HL-60 (cell line): ENCODE measurements around the gene PEX6.
A peak's percentile ranks its signal among the peaks of the same experiment; 100 is the strongest.

Experiments
- CTCF ChIP-seq: IDR thresholded peaks from one replicate; pipeline ENCODE4 v1.5.1; 2011; ENCODE audit warnings: low read length, control low read depth, inconsistent platforms; ENCODE audit not compliant: insufficient read depth
- GABPA ChIP-seq: IDR thresholded peaks from 2 replicates; pipeline ENCODE4 v1.6.1; 2012; ENCODE audit warnings: low read depth
- POLR2AphosphoS5 ChIP-seq: IDR thresholded peaks from 2 replicates; pipeline ENCODE4 v1.6.1; 2012; ENCODE audit warnings: low read depth
- REST ChIP-seq: IDR thresholded peaks from 2 replicates; pipeline ENCODE4 v1.6.1; 2012; ENCODE audit warnings: low read depth; ENCODE audit not compliant: insufficient replicate concordance
- SPI1 ChIP-seq: IDR thresholded peaks from 2 replicates; pipeline ENCODE4 v1.6.1; 2012; ENCODE audit warnings: low read depth, mild to moderate bottlenecking, borderline replicate concordance

GRCh38 chr6:42928986-42929820 is 49.8 kb downstream of the PEX6 start, which contains the start of gene CNPY3:
- no peak for TF ChIP-seq CTCF
- peak; percentile 89 for TF ChIP-seq GABPA
- peak; percentile 39; the same call in 1 of the 2 replicates for TF ChIP-seq POLR2AphosphoS5
- peak; percentile 22; the same call in 1 of the 2 replicates for TF ChIP-seq SPI1
- no peak for TF ChIP-seq REST
